BLaER1 (cell line): ENCODE results near the gene MMP14.
"Not testable (repeated sequence)": the region's sequence is repeated elsewhere in the genome, so short reads cannot be mapped to it uniquely, and the experiment has no call there.

ENCODE experiments used
- H3K27ac ChIP-seq: shearing (Covaris generic); formaldehyde crosslinking; 2 replicates; pipeline ENCODE4 v1.8.1; 2022
- H3K27me3 ChIP-seq: shearing (Covaris generic); formaldehyde crosslinking; 2 replicates; pipeline ENCODE4 v1.8.1; 2022
- H3K36me3 ChIP-seq: shearing (Covaris generic); formaldehyde crosslinking; 2 replicates; pipeline ENCODE4 v1.8.1; 2022
- H3K4me1 ChIP-seq: shearing (Covaris generic); formaldehyde crosslinking; 2 replicates; pipeline ENCODE4 v1.8.1; 2022
- H3K4me2 ChIP-seq: shearing (Covaris generic); formaldehyde crosslinking; 2 replicates; pipeline ENCODE4 v1.8.1; 2022
- H3K4me3 ChIP-seq: shearing (Covaris generic); formaldehyde crosslinking; 2 replicates; pipeline ENCODE4 v1.8.1; 2022
- H3K9ac ChIP-seq: shearing (Covaris generic); formaldehyde crosslinking; 2 replicates; pipeline ENCODE4 v1.8.1; 2022
- H3K9me3 ChIP-seq: shearing (Covaris generic); formaldehyde crosslinking; 2 replicates; pipeline ENCODE4 v1.8.1; 2022
- H4K20me1 ChIP-seq: shearing (Covaris generic); formaldehyde crosslinking; 2 replicates; pipeline ENCODE4 v1.8.1; 2022
- Cebpa-rat ChIP-seq: shearing (Covaris generic); IDR thresholded peaks from 2 replicates; pipeline ENCODE4 v1.8.1; 2022

MMP14 gene

DNA sequence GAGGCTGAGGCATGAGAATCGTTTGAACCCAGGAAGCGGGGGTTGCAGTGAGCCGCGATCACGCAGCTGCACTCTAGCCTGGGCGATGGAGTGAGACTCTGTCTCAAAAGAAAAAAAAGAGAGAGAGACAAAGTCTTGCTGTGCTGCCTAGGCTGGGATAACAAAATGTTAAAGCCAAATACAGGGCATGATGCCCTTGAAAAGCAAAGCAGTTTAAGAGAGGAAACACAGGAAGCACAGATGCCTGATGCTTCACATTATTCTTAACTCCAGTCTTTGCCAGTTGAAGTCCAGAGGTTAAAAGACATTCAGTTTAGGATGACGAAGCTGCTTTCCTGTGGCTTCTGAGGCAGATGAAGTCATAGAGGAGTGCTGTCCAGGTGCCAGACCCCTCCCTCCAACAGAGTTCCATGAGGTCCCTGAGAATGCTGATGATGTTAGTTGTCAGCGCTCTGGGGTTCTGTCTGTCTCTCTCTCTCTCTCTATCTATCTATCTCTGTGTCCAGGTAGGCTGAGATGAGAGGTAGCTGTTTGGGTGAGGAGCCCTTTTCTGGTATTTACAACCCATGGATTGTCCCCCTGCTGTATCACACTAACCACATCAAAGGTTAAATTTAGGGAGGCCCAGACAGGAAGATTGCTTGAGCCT lies 11.6 kb upstream of the MMP14 start:
- Histone ChIP-seq H3K27me3 (no peaks in the 10 kb centered on the region), H3K27ac (peak overlapping the region; percentile 78), H3K9ac (peak overlapping the region; percentile 68; the same call in 1 of the 2 replicates), H3K4me2 (peak overlapping the region; percentile 81), H3K9me3 (no peaks in the 10 kb centered on the region), H3K4me3 (no peak overlapping the region), H4K20me1 (no peaks in the 10 kb centered on the region), H3K36me3 (no peaks in the 10 kb centered on the region), H3K4me1 (peaks cover 64% of the 10 kb centered on the region)
- no peak for TF ChIP-seq Cebpa-rat

DNA sequence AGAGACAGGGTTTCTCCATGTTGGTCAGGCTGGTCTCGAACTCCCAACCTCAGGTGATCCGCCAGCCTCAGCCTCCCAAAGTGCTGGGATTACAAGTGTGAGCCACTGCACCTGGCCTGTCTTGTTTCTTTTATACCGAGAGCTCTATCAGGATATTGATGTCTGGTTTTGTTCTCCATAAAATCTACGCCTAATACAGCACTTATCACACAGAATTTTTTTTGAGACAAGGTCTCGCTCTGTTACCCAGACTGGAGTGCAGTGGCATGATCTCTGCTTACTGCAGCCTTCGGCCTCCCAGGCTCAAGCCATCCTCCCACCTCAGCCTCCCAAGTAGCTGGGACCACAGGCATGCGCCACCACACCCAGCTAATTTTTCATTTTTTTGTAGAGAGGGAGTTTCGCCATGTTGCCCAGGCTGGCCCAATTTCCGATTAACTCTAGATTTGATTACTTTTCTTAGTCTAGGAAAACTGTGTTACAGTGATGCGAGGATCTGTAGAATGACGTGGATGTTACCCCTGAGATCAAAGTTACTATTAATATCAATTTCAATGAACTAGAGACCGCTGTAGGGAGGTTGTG lies 7.2 kb upstream of the MMP14 start:
- not testable (repeated sequence) for H4K20me1 ChIP-seq, H3K27me3 ChIP-seq, H3K9me3 ChIP-seq
- Histone ChIP-seq H3K4me2 (peak overlapping the region; percentile 83), H3K36me3 (peaks cover 32% of the 10 kb centered on the region), H3K4me1 (peaks cover 38% of the 10 kb centered on the region), H3K27ac (peak overlapping the region; percentile 90), H3K4me3 (peak overlapping the region; percentile 91), H3K9ac (peak overlapping the region; percentile 91)

DNA sequence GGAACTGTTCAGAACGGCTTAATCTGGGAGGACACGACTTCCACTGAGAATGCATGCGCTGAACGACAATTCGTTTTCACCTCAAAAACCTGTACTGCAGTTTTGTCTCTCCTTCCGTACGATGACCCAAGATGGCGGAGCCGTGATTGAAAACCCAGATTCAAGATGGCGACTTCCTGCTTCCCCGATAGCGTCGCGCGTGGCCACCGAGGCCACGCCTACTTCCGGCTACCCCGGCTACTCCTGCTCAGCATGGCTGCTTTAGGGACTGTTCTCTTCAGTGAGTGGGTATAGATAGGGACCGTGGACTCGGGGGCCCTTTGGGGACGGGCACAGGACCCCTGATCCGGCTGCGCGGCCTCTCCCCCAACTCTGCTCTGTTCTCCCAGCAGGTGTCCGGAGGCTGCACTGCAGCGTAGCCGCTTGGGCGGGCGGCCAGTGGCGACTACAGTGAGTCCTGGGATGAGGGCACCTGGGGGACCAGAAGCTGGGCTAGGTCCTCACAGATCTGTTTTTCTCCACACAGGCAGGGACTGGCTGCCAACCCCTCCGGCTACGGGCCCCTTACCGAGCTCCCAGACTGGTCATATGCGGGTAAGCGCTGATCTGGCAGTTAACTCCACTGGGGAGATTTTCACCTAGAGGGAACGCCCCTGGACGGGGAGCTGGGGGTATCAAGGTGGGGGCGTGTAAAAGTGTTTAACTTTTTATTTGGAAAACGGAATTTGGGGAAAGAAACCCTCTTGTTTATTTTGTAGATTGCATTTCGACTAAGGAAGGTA lies 6.5 kb upstream of the MMP14 start, which contains the start of gene MRPL52:
Gene MRPL52, plus strand, starts transcription at position 227 of the 782 bp plus-strand sequence. Its CDS starts 26 bp downstream, at position 253.
- Histone ChIP-seq H3K9me3 (no peaks in the 10 kb centered on the region), H3K9ac (peak within 1 kb of the TSS; percentile 91), H4K20me1 (peaks cover 6% of the 10 kb centered on the region; the same call in 1 of the 2 replicates), H3K4me2 (peak within 1 kb of the TSS; percentile 83), H3K36me3 (peaks cover 39% of the 10 kb centered on the region), H3K4me1 (peaks cover 31% of the 10 kb centered on the region), H3K27me3 (peaks cover 8% of the 10 kb centered on the region), H3K27ac (peak within 1 kb of the TSS; percentile 90), H3K4me3 (peak within 1 kb of the TSS; percentile 91)
- no peak for TF ChIP-seq Cebpa-rat

DNA sequence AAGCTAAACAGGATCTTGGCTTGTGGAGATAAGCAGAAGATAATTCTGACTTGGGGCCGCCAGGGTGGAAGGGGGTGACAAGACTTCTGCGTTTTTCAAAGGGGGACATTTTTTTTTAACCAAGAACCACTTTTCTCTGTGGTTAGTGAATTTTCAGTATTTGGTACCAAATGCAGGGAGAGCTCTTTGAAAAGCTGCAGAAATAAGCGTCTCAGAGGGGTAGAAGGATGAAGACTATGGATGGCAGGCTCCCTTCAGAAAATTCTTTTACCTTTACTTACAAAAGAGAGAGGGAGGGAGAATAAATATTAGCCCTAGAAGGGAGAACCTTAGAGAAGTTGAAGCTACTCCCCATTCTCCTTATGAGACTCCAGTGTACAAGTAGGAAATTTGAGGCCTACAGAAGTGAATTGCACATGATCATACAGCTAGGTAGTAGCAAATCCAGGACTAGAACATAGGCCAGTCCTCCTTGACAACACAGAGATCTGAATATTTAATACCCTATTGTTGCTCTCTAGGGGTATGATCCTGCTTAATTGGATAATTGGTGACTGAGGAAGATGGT lies 5.9 kb upstream of the MMP14 start:
- peak overlapping the region; percentile 90 for H3K27ac ChIP-seq

DNA sequence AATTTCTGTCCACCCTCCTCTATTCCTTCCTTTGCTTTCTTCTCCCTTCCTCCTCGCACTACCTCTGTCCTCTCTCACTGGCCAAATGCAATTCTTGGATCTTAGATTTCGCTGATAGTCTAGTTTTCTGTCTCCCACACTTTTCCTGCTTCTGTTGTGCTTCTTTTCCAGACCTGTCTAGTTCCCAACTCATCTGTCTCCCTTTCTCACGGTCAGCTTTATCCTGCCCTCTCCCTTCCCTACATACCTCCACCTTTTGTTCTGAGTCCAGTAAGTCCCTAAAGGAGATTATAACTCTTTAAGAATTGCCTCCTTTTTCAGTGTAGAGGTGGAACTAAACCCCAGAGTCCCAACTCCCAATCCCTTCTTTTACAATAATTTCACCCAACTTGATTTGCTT lies 880 bp upstream of the MMP14 start:
- Histone ChIP-seq H3K9me3 (no peaks in the 10 kb centered on the region), H3K9ac (no peak overlapping the region), H4K20me1 (peaks cover 33% of the 10 kb centered on the region), H3K4me3 (no peak overlapping the region), H3K27ac (no peak overlapping the region), H3K36me3 (peaks cover 50% of the 10 kb centered on the region), H3K4me2 (no peak overlapping the region), H3K4me1 (peaks cover 46% of the 10 kb centered on the region), H3K27me3 (peaks cover 57% of the 10 kb centered on the region)
- TF ChIP-seq Cebpa-rat = no peak

More for the DNA sequence above, 5.9 kb upstream of the MMP14 start:
- Histone ChIP-seq H3K4me3 (peak overlapping the region; percentile 91), H3K4me1 (peaks cover 24% of the 10 kb centered on the region), H4K20me1 (peaks cover 13% of the 10 kb centered on the region; the same call in 1 of the 2 replicates), H3K9me3 (no peaks in the 10 kb centered on the region), H3K36me3 (peaks cover 46% of the 10 kb centered on the region), H3K27me3 (peaks cover 15% of the 10 kb centered on the region), H3K4me2 (peak overlapping the region; percentile 83), H3K9ac (peak overlapping the region; percentile 91)
- no peak for TF ChIP-seq Cebpa-rat

DNA sequence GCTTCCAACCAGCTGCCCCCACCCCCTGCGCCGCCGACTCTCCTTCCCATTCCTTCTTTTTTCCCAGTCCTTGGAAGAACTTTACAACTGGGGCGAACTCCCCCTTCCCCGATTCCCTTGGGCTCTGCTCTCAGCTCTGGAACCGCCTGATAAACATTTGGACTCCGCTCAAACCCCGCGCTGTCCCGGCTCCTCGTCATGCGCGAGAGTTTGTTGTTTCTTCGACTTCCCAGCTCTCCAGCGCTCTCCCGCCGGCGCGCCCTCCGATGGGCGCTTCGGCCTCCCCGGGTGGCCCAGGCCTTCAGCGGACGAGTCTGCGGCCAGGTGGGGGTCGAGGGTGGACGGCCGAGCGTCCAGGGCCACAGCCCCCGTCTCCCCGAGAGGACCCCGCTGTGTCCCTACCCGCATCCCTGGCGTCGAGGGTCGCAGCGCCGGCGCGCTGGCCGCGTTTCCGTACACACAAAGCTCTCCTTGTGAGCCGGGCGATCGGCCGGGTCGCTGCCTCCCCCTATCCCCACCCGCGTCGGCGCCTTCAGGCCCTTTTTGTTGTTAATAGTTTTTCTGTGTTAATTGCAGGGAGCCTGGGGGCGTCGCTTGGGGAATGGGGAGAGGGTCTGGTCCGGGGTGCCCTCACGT lies 847 bp downstream of the MMP14 start:
- Histone ChIP-seq H3K27ac (peak overlapping the region; percentile 55), H3K4me3 (peak overlapping the region; percentile 63), H3K4me1 (peaks cover 36% of the 10 kb centered on the region), H3K36me3 (peaks cover 37% of the 10 kb centered on the region), H4K20me1 (peaks cover 33% of the 10 kb centered on the region), H3K9me3 (no peaks in the 10 kb centered on the region), H3K27me3 (peaks cover 57% of the 10 kb centered on the region), H3K9ac (peak overlapping the region; percentile 71), H3K4me2 (peak overlapping the region; percentile 74)
- TF ChIP-seq Cebpa-rat = no peak

DNA sequence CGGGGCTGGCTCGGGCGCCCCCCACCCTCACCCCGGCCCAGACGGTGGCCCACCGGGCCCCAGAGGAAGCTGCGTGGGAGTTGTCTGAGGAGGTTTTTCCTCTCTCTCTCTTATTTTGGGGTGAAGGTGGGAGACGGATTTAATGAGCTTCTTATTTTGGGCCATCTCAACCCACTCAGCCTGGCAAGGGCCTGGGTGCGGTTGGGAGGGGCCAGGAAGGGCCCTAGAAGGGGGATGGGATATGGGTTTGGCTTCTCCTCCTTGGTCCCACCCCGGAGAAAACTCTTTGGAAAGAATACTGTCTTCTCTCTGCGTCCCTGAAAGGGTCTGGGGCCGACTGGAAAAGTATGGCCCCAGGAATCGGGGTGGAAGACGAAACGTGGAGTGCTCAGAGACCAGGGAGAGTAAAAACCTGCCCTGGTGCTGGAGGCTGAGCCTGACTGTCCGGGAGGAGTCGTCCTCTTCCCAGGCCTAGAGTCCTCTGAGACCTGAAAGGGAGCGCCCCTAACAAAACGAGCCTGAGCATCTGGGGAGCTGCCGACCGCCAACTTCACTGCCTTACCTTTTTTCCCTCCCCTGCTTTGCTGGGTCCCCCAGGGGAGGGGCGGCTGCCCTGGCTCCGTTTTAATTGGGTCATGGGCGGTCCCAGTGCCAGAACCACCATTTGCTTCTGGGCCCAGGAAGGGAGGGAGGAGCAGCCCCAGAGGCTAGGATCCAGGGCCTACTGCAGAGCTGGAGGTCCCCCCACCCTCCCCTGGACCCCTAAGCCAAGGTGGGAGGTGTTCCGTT lies 1.6 kb downstream of the MMP14 start:
- Histone ChIP-seq H3K9me3 (no peaks in the 10 kb centered on the region), H3K4me3 (peak overlapping the region; percentile 63), H3K4me1 (peaks cover 36% of the 10 kb centered on the region), H3K4me2 (peak overlapping the region; percentile 74), H3K9ac (peak overlapping the region; percentile 71; the same call in 1 of the 2 replicates), H3K27me3 (peaks cover 57% of the 10 kb centered on the region), H3K36me3 (peaks cover 30% of the 10 kb centered on the region), H4K20me1 (peaks cover 33% of the 10 kb centered on the region), H3K27ac (peak overlapping the region; percentile 55; the same call in 1 of the 2 replicates)
- TF ChIP-seq Cebpa-rat = no peak

DNA sequence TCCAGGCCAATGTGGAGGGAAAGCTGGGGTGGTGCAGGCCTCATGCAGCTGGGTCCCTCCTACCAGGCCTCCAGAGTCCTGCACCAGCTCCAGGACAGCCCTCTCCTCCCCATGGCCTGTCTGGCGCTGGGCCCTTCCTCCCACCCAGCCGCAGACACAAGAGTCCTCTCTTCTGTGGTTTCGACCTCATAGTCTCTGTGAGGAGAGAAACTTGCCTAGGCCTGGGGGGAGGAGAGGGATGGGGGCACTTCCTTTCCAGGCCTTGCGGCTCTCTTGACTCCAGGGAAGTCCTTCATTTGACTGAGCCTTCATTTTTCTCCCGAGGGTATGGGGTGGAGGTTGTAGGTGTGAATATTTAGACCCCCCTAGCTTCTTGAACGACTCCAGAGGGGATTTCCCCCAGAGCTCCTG lies 2.3 kb downstream of the MMP14 start:
- no peak overlapping the region for H3K9ac ChIP-seq
- peaks cover 23% of the 10 kb centered on the region for H3K36me3 ChIP-seq
- H3K4me2 ChIP-seq = peak overlapping the region; percentile 74
- H3K4me3 ChIP-seq = peak overlapping the region; percentile 63; the same call in 1 of the 2 replicates
- peaks cover 57% of the 10 kb centered on the region for H3K27me3 ChIP-seq
- H3K4me1 ChIP-seq = peaks cover 36% of the 10 kb centered on the region
- H3K9me3 ChIP-seq = no peaks in the 10 kb centered on the region
- H4K20me1 ChIP-seq = peaks cover 33% of the 10 kb centered on the region
- H3K27ac ChIP-seq = no peak overlapping the region
- no peak for TF ChIP-seq Cebpa-rat
